WI38 (cell line): ENCODE data around the gene ZNF32.

Source experiments
- H3K4me3 ChIP-seq: 2 replicates; pipeline ENCODE4 v1.5.1; 2011; ENCODE audit warnings: low read depth, mild to moderate bottlenecking, control low read depth, low read length
- CTCF ChIP-seq: IDR thresholded peaks from 2 replicates; pipeline ENCODE4 v1.5.1; 2012; ENCODE audit warnings: low read depth, mild to moderate bottlenecking, control low read depth, low read length

Gene ZNF32

GRCh38 chr10:43687373-43687772 lies 38.7 kb upstream of the ZNF32 start:
- no peak overlapping the region for H3K4me3 ChIP-seq
- TF ChIP-seq CTCF = no peak

DNA sequence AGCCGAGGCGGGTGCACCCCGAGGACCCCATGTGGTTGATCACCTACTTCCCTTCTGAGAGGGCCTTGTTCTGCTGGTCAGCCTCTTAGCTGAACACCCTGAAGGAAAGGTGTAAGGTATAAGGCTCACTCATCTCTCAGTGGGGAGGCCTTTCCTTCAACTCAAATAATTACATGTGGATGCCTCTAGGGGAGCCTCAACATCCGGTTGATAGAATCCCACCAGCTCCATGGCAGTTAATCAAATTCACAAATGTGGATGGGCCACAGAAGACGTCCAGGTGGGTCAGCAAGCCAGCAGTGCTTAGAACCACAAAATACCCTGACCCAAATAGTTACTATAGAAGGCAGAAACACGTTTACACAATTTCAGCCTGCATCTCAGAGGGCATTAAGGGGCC lies 37.7 kb upstream of the ZNF32 start:
- no peak for TF ChIP-seq CTCF
- no peak overlapping the region for H3K4me3 ChIP-seq

GRCh38 chr10:43685744-43686143 lies 37.1 kb upstream of the ZNF32 start:
- no peak for TF ChIP-seq CTCF
- H3K4me3 ChIP-seq = no peak overlapping the region

GRCh38 chr10:43684292-43684559 lies 35.5 kb upstream of the ZNF32 start:
- TF ChIP-seq CTCF = no peak
- H3K4me3 ChIP-seq = no peak overlapping the region

DNA sequence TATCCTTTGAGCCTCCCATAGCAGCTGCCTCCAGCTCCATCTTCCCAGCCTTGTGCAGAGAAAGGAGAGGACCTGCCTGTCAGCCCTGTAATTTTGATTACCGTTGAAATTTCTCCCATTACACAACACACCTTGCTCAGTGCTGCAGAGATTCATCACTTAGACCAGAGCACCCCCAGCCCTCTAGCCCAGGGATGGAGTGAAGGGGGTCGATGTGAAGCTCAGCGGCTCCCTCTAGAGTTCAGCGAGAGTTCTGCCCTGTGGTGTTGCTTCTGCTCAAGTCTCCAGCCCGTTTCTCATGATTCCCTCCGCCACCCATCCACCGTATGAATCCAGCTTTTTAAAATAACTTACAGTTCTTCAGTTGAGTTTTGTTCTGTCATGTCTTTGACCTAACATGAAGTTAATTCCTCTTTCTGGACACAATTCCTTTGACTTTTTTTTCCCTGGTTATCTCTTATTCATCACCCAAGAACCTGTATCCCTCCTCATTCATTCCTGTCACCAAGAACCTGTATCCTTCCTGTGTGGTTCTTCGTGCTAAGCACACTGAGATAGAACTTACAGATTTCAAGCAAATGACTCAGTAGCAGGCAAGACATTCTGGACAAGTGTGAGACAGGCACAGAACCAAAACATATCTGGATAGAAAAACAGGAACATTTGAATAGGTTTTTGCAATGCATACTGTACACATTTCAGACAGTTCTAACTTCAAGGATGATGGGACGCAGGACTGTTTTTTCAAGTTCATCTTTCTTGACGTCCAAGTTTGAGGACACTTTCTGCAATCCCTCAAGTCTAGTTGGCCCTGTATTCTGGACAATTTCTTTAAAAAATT lies 35.0 kb upstream of the ZNF32 start:
- TF ChIP-seq CTCF = peak; percentile 44
- no peak overlapping the region for H3K4me3 ChIP-seq

- TF ChIP-seq CTCF = no peak
- H3K4me3 ChIP-seq = no peak overlapping the region
These were observed 34.3 kb upstream of the ZNF32 start for GRCh38 chr10:43682956-43683355.

GRCh38 chr10:43681721-43682120 lies 33.0 kb upstream of the ZNF32 start:
- H3K4me3 ChIP-seq = no peak overlapping the region
- TF ChIP-seq CTCF = no peak
